Small intestine (tissue), 7 donors: ENCODE results near the gene PPP6R2. TPM values are rescaled to one million over a fixed set of nuclear protein-coding genes. Genes with fewer than 3 reads are reported as not detected.

Experiments used
- DNase-seq, 2 donors: peaks; one replicate each; pipeline versions ENCODE4 v3.0.0 to v3.0.0-alpha.2; 2013
- FAIRE-seq: peaks from 2 replicates; lab custom pipeline; 2012; peaks lifted over from hg19 to GRCh38; lab: Jason Lieb, UNC
- H3K27ac ChIP-seq, 3 donors: one replicate each; pipeline ENCODE4 v1.5.1; 2013; ENCODE audit warnings: low read length in 2 of 3, mild to moderate bottlenecking in 2 of 3, control low read depth in 1 of 3, inconsistent platforms in 1 of 3, low read depth in 1 of 3, moderate library complexity in 1 of 3
- H3K27me3 ChIP-seq, 3 donors: one replicate each; pipeline ENCODE4 v1.6.1; 2013; ENCODE audit warnings: low read length in 3 of 3, inconsistent platforms in 1 of 3; ENCODE audit not compliant: control insufficient read depth in 3 of 3, insufficient read depth in 3 of 3
- H3K36me3 ChIP-seq, 3 donors: one replicate each; pipeline ENCODE4 v1.6.1; 2013; ENCODE audit warnings: low read length in 3 of 3, inconsistent platforms in 1 of 3, low read depth in 1 of 3, mild to moderate bottlenecking in 1 of 3, moderate library complexity in 1 of 3; ENCODE audit not compliant: control insufficient read depth in 3 of 3, insufficient read depth in 2 of 3
- H3K4me1 ChIP-seq, 3 donors: one replicate each; pipeline ENCODE4 v1.6.1; 2013; ENCODE audit warnings: low read length in 2 of 3, inconsistent platforms in 1 of 3, low read depth in 1 of 3, mild to moderate bottlenecking in 1 of 3, moderate library complexity in 1 of 3; ENCODE audit not compliant: control insufficient read depth in 3 of 3, insufficient read depth in 2 of 3
- H3K4me3 ChIP-seq, 3 donors: one replicate each; pipeline ENCODE4 v1.5.1; 2013; ENCODE audit warnings: low read length in 3 of 3, control low read depth in 1 of 3, inconsistent platforms in 1 of 3, low read depth in 1 of 3, mild to moderate bottlenecking in 1 of 3, moderate library complexity in 1 of 3
- H3K9me3 ChIP-seq, 2 donors: one replicate each; pipeline ENCODE4 v1.6.1; 2013; ENCODE audit warnings: low read depth in 1 of 2, low read length in 1 of 2; ENCODE audit not compliant: control insufficient read depth in 2 of 2, insufficient read depth in 1 of 2
- WGBS, 3 donors: extraction: QIAGEN DNeasy Blood & Tissue Kit; methylation state at CpG; one replicate each; pipeline ENCODE4 v1.1.7; 2013; 5-methylcytosine and 5-hydroxymethylcytosine counted together
- polyA plus RNA-seq, 4 donors: library from polyadenylated mRNA; stranded (reverse) in 3 of 4; unstranded in 1 of 4; fragments of 200-250 nt in 3 of 4; fragments of 120-200 nt in 1 of 4; gene quantifications; one replicate each; pipeline versions ENCODE4 v1.2.1 to v1.2.3, GENCODE V29; 2013
- donor health status: healthy with polysubstance abuse.
- donor health status: control.
- donor health status: control.
- donor health status: Bipolar disorder and iron deficiency.
- donor health status: healthy.

The PPP6R2 gene
- polyA plus RNA-seq, 4 donors: 28.6 to 41.2 (median 38.8) TPM

GRCh38 chr22:50447576-50448551 is 104.7 kb downstream of the PPP6R2 start:
- Histone ChIP-seq H3K27ac (no peak overlapping the region), H3K9me3 (no peaks in the 10 kb centered on the region), H3K4me1 (peaks cover 0 to 9% (median 0%) of the 10 kb centered on the region in 3 donors), H3K4me3 (no peak overlapping the region), H3K36me3 (peaks cover 15 to 90% (median 17%) of the 10 kb centered on the region in 3 donors), H3K27me3 (no peaks in the 10 kb centered on the region)
- FAIRE-seq (no peak), DNase-seq (no peak)
- WGBS, 3 donors: 85 to 90% (median 88%) methylated on average over 26 to 27 of the region's 27 CpGs

GRCh38 chr22:50452649-50453048 is 109.5 kb downstream of the PPP6R2 start:
- no peak for FAIRE-seq
- Histone ChIP-seq H3K27ac (no peak overlapping the region), H3K36me3 (peaks cover 18 to 86% (median 33%) of the 10 kb centered on the region in 3 donors), H3K9me3 (no peaks in the 10 kb centered on the region), H3K4me3 (no peak overlapping the region), H3K27me3 (no peaks in the 10 kb centered on the region), H3K4me1 (no peaks in the 10 kb centered on the region)
- 90% methylated on average over 5 of the region's 5 CpGs for WGBS, 3 donors
- no peak for DNase-seq

GRCh38 chr22:50454556-50455075 is 111.5 kb downstream of the PPP6R2 start:
- H3K4me3 ChIP-seq: no peak overlapping the region
- H3K9me3 ChIP-seq: no peaks in the 10 kb centered on the region
- H3K4me1 ChIP-seq: no peaks in the 10 kb centered on the region
- H3K36me3 ChIP-seq: peaks cover 20 to 87% (median 33%) of the 10 kb centered on the region in 3 donors
- 92 to 96% (median 94%) methylated on average over 27 of the region's 27 CpGs for WGBS, 3 donors
- FAIRE-seq: no peak
- no peak for DNase-seq
- no peak overlapping the region for H3K27ac ChIP-seq
- no peaks in the 10 kb centered on the region for H3K27me3 ChIP-seq

GRCh38 chr22:50455201-50455600 is 112.1 kb downstream of the PPP6R2 start:
- Histone ChIP-seq H3K4me1 (no peaks in the 10 kb centered on the region), H3K4me3 (no peak overlapping the region), H3K27me3 (no peaks in the 10 kb centered on the region), H3K9me3 (no peaks in the 10 kb centered on the region), H3K36me3 (peaks cover 19 to 87% (median 33%) of the 10 kb centered on the region in 3 donors), H3K27ac (no peak overlapping the region)
- FAIRE-seq: no peak
- no peak for DNase-seq
- WGBS, 3 donors: 95 to 96% (median 96%) methylated on average over 17 to 18 of the region's 18 CpGs

- H3K36me3 ChIP-seq: peaks cover 27 to 87% (median 38%) of the 10 kb centered on the region in 3 donors
- FAIRE-seq: no peak
Measured at GRCh38 chr22:50456026-50456425, 112.9 kb downstream of the PPP6R2 start.

GRCh38 chr22:50456466-50457234 is 113.5 kb downstream of the PPP6R2 start:
- peaks cover 27 to 91% (median 38%) of the 10 kb centered on the region in 3 donors for H3K36me3 ChIP-seq
- H3K4me3 ChIP-seq: no peak overlapping the region
- no peaks in the 10 kb centered on the region for H3K9me3 ChIP-seq
- H3K27ac ChIP-seq: no peak overlapping the region
- DNase-seq (no peak), FAIRE-seq (no peak)
- no peaks in the 10 kb centered on the region for H3K27me3 ChIP-seq
- no peaks in the 10 kb centered on the region for H3K4me1 ChIP-seq
- WGBS, 3 donors: 81 to 86% (median 85%) methylated on average over 32 to 34 of the region's 34 CpGs

More at GRCh38 chr22:50456026-50456425, 112.9 kb downstream of the PPP6R2 start:
- Histone ChIP-seq H3K4me1 (no peaks in the 10 kb centered on the region), H3K4me3 (no peak overlapping the region), H3K27ac (no peak overlapping the region), H3K9me3 (no peaks in the 10 kb centered on the region), H3K27me3 (no peaks in the 10 kb centered on the region)
- WGBS, 3 donors: 96 to 98% (median 97%) methylated on average over 11 of the region's 11 CpGs
- DNase-seq: no peak

- DNase-seq (no peak), FAIRE-seq (no peak)
- H3K27me3 ChIP-seq: no peaks in the 10 kb centered on the region
- 90 to 94% (median 92%) methylated on average over 22 of the region's 22 CpGs for WGBS, 3 donors
- no peaks in the 10 kb centered on the region for H3K4me1 ChIP-seq
- H3K9me3 ChIP-seq: no peaks in the 10 kb centered on the region
- no peak overlapping the region for H3K4me3 ChIP-seq
- H3K36me3 ChIP-seq: peaks cover 41 to 99% (median 46%) of the 10 kb centered on the region in 3 donors
- no peak overlapping the region for H3K27ac ChIP-seq
Measured at GRCh38 chr22:50459016-50459415, 115.9 kb downstream of the PPP6R2 start.
